NOMO-1 (cell line): ENCODE measurements around the gene ZNF146.
"Not testable (repeated sequence)": the region's sequence is repeated elsewhere in the genome, so short reads cannot be mapped to it uniquely, and the experiment has no call there.

Source experiments
- DNase-seq, 2 experiments: peaks; one replicate each; lab custom pipeline; 2025; ENCODE audit not compliant: unreplicated experiment in 2 of 2; lab: John Stamatoyannopoulos, UW

The ZNF146 gene

DNA sequence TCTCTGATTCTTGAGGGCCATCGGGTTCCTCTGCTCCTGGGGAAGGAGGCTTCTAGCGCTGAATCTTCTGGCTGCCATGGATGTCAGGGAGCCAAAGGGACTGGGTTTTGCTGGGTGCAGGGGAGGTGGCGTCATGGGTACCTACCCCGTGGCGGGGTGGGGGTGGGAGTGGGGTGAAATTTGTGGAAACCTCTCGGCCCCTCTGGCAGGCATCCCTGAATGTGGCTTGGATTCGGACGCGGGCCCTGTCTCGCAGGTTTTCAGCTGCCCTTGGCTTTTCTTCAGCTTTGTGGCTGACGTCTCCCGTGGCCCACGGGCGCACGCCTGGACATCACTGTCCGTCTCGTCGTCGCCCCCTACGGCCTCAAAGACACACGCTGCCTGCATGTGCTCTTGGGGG, 53.2 kb downstream of the ZNF146 start:
- DNase-seq, result not testable (repeated sequence)

DNA sequence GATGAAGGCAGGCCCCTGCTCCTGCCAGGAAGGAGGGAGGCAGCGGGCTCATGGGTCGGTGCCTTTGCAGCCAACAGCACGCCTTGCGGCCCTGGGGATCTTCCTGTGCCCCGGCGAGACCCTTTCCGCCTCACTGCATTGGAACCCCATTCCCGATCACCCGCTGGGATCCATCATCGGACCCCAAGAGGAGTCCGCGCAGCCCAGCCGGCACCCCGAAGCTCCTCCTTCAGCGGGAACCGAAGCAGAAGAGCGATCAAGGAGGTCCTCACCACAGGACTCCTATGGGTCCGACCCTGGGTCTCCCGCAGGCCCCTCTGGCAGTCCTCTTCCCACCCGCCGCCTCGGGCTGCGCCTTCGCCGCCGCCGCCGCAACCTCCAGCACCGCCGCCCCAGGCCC, 53.7 kb downstream of the ZNF146 start:
- not testable (repeated sequence) for DNase-seq

DNA sequence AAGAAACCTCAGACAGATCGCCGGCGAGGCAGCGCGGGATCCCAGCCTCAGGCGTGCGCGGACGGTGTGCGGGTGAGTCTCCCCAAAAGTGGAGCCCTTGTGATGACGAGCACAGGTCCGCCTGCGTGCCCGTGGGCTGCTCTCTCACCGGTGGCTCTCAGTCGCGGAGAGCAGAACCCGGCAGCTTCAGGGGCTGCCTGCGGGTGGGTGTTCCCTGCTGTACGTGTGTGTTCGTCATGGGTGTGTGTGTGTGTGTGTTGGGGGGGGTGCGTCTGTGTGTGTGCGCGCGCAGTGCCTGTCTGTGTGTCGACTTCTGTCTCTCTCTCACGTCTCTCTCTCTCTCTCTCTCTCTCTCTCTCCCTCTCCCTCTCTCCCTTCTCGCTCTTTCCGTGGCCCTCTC, 54.4 kb downstream of the ZNF146 start:
- DNase-seq, result not testable (repeated sequence)
